Smooth muscle cell (in vitro differentiated cells): ENCODE results near the gene HYDIN. TPM values are rescaled to one million over a fixed set of nuclear protein-coding genes. Genes with fewer than 3 reads are reported as not detected.

ENCODE experiments used
- DNase-seq: peaks from one replicate; lab custom pipeline; 2025; ENCODE audit not compliant: unreplicated experiment; lab: John Stamatoyannopoulos, UW
- H2AFZ ChIP-seq: fragments of 200-600 bp; sonication (generic); 2 replicates; pipeline ENCODE4 v1.6.0; 2016; ENCODE audit warnings: antibody characterized with exemption, low read depth, mild to moderate bottlenecking
- H3F3A ChIP-seq: fragments of 200-600 bp; sonication (generic); 2 replicates; pipeline ENCODE4 v1.6.0; 2017; ENCODE audit warnings: antibody characterized with exemption, low read depth
- H3K27ac ChIP-seq: fragments of 200-600 bp; sonication (generic); 2 replicates; pipeline ENCODE4 v1.5.1; 2016; ENCODE audit warnings: low read depth, mild to moderate bottlenecking
- H3K27me3 ChIP-seq: fragments of 200-600 bp; sonication (generic); 2 replicates; pipeline ENCODE4 v1.6.1; 2016; ENCODE audit warnings: low read depth, mild to moderate bottlenecking
- H3K36me3 ChIP-seq: fragments of 200-600 bp; sonication (generic); 2 replicates; pipeline ENCODE4 v1.5.1; 2016; ENCODE audit warnings: low read depth
- H3K4me1 ChIP-seq: fragments of 200-600 bp; sonication (generic); 2 replicates; pipeline ENCODE4 v1.5.1; 2016; ENCODE audit warnings: low read depth
- H3K4me2 ChIP-seq: fragments of 200-600 bp; sonication (generic); 2 replicates; pipeline ENCODE4 v1.6.0; 2016; ENCODE audit warnings: mild to moderate bottlenecking
- H3K4me3 ChIP-seq: fragments of 200-600 bp; sonication (generic); 2 replicates; pipeline ENCODE4 v1.5.1; 2016; ENCODE audit warnings: mild to moderate bottlenecking
- H3K79me2 ChIP-seq: fragments of 200-600 bp; sonication (generic); 2 replicates; pipeline ENCODE4 v1.6.0; 2016; ENCODE audit warnings: low read depth, mild to moderate bottlenecking
- H3K9ac ChIP-seq: fragments of 200-600 bp; sonication (generic); 2 replicates; pipeline ENCODE4 v1.6.0; 2016; ENCODE audit warnings: low read depth
- H3K9me3 ChIP-seq: fragments of 200-600 bp; sonication (generic); replicated peaks from 2 replicates; pipeline ENCODE4 v1.5.1; 2016; ENCODE audit warnings: low read depth
- H4K20me1 ChIP-seq: fragments of 200-600 bp; sonication (generic); 2 replicates; pipeline ENCODE4 v1.6.0; 2016; ENCODE audit warnings: low read depth
- WGBS: methylation state at CpG from one replicate; pipeline ENCODE4 v1.1.7; 2016; ENCODE audit warnings: low lambda C conversion rate; 5-methylcytosine and 5-hydroxymethylcytosine counted together
- polyA plus RNA-seq: library from polyadenylated mRNA; unstranded; fragments of >200 nt; fragmentation: Nextera tagmentation; extraction: Ambion mirVana; gene quantifications from 2 replicates; pipeline ENCODE4 v1.2.1, GENCODE V29; 2016
- small RNA-seq: library from RNA; depleted of rRNA; stranded (forward); fragments of <200 nt; gene quantifications from one replicate; pipeline ENCODE3, GENCODE V24; 2014
- total RNA-seq: library from RNA; depleted of rRNA; stranded (reverse); fragments of >200 nt; gene quantifications from 2 replicates; pipeline ENCODE4 v1.2.3, GENCODE V29; 2014
- TF ChIP-seq, protein P1 (sequence below): fragments of 200-600 bp; sonication (generic); IDR thresholded peaks from 2 replicates; pipeline ENCODE4 v1.5.1; 2017; ENCODE audit warnings: borderline replicate concordance, mild to moderate bottlenecking, antibody characterized with exemption; ENCODE audit not compliant: insufficient read depth, poor library complexity, severe bottlenecking

The HYDIN gene
- total and polyA plus RNA-seq, 2 experiments from 2014 or later: 0.41 to 0.45 TPM

DNA sequence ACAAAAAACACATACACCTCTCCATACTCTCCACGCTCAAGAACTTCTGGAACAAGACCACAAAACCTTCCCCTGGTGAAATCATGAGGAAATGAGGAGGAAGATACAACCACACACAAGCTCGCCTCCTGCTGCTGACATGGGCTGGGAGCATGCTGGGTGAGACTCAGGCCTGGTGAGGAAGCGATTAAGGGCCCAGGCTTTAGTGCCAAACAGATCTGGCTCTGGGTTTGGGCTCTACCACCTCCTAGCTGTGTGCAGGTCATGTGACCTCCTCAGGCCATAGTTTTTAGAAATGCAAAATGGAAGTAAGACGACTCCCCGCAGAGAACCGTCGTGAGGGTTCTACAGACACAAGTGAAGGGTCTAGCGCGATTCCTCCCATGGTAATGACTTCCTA is 470.9 kb downstream of the HYDIN start:
- Histone ChIP-seq H3F3A (no peaks in the 10 kb centered on the region), H3K36me3 (no peaks in the 10 kb centered on the region), H3K27me3 (no peaks in the 10 kb centered on the region), H3K4me1 (no peaks in the 10 kb centered on the region), H3K9me3 (no peaks in the 10 kb centered on the region), H3K4me2 (peak overlapping the region; percentile 67), H3K4me3 (no peak overlapping the region), H3K27ac (peak overlapping the region; percentile 66), H2AFZ (no peak overlapping the region), H3K79me2 (no peaks in the 10 kb centered on the region), H4K20me1 (no peaks in the 10 kb centered on the region), H3K9ac (no peak overlapping the region)
- 86% methylated on average over 9 of the region's 9 CpGs for whole genome bisulfite sequencing
- TF ChIP-seq, protein P1, sequence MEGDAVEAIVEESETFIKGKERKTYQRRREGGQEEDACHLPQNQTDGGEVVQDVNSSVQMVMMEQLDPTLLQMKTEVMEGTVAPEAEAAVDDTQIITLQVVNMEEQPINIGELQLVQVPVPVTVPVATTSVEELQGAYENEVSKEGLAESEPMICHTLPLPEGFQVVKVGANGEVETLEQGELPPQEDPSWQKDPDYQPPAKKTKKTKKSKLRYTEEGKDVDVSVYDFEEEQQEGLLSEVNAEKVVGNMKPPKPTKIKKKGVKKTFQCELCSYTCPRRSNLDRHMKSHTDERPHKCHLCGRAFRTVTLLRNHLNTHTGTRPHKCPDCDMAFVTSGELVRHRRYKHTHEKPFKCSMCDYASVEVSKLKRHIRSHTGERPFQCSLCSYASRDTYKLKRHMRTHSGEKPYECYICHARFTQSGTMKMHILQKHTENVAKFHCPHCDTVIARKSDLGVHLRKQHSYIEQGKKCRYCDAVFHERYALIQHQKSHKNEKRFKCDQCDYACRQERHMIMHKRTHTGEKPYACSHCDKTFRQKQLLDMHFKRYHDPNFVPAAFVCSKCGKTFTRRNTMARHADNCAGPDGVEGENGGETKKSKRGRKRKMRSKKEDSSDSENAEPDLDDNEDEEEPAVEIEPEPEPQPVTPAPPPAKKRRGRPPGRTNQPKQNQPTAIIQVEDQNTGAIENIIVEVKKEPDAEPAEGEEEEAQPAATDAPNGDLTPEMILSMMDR: no peak
- DNase-seq: no peak

DNA sequence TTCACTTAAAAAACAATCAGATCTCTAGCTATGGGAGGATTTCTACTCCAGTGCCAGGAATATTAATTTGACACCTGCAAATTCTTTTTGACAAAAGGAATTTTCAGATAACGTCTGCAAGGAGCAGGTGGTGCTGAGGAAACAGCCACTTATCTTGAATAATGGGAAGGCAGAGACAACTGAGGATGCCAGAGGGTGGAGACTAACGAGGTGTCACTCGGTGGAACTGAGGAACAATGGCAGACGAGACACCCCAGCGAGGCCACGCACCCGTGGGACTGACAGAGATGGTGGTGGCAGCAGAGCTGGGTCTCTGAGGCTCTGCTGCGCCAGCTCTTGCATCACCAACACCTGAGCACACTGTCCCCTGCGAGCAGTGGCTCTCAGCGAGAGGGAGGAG is 471.7 kb downstream of the HYDIN start:
- Histone ChIP-seq H3K9ac (no peak overlapping the region), H3K79me2 (no peaks in the 10 kb centered on the region), H3K27me3 (no peaks in the 10 kb centered on the region), H3K36me3 (no peaks in the 10 kb centered on the region), H3K9me3 (no peaks in the 10 kb centered on the region), H2AFZ (no peak overlapping the region), H4K20me1 (no peaks in the 10 kb centered on the region), H3K4me3 (no peak overlapping the region), H3K4me1 (no peaks in the 10 kb centered on the region), H3K27ac (no peak overlapping the region), H3F3A (no peaks in the 10 kb centered on the region), H3K4me2 (no peak overlapping the region)
- 90% methylated on average over 10 of the region's 10 CpGs for WGBS
- no peak for DNase-seq
- TF ChIP-seq, protein P1: no peak

Small RNA genes lying within 50 kb of the gene (small RNA-seq; reads per million reads assigned to genes)
- not detected for gene RNU6ATAC25P

Other genes with a start within 250 kb of the HYDIN start
- 26.0 and 39.5 TPM in 2 replicates for gene CMTR2, start 58.7 kb upstream of the HYDIN start, total RNA-seq
- gene CMTR2, start 58.7 kb upstream of the HYDIN start, polyA plus RNA-seq: 7.0 and 10.2 TPM in 2 replicates
- gene CALB2, start 128.0 kb upstream of the HYDIN start, total RNA-seq: 23.6 and 30.2 TPM in 2 replicates
- 56.1 and 60.7 TPM in 2 replicates for gene CALB2, start 128.0 kb upstream of the HYDIN start, polyA plus RNA-seq
- not detected in 2 replicates for gene TLE7, start 211.3 kb upstream of the HYDIN start, total RNA-seq
- not detected in 2 replicates for gene TLE7, start 211.3 kb upstream of the HYDIN start, polyA plus RNA-seq
- gene ZNF23, start 231.5 kb upstream of the HYDIN start, total RNA-seq: 6.8 and 14.1 TPM in 2 replicates
- gene ZNF23, start 231.5 kb upstream of the HYDIN start, polyA plus RNA-seq: 7.2 and 13.1 TPM in 2 replicates